Testis (tissue), 2 donors: ENCODE results near the gene LRP1B.

Experiments
- CTCF ChIP-seq, 3 experiments: fragments of 450-650 bp in 2 of 3; fragments of 200-600 bp in 1 of 3; sonication (generic) in 1 of 3; IDR thresholded peaks; one replicate each; pipeline ENCODE4 v1.5.1; 2016 to 2019; ENCODE audit warnings: antibody characterized with exemption in 3 of 3, mild to moderate bottlenecking in 2 of 3, moderate library complexity in 1 of 3
- POLR2A ChIP-seq: fragments of 450-650 bp; IDR thresholded peaks from one replicate; pipeline ENCODE4 v1.6.1; 2017; ENCODE audit warnings: antibody characterized with exemption, mild to moderate bottlenecking, moderate library complexity

DNA sequence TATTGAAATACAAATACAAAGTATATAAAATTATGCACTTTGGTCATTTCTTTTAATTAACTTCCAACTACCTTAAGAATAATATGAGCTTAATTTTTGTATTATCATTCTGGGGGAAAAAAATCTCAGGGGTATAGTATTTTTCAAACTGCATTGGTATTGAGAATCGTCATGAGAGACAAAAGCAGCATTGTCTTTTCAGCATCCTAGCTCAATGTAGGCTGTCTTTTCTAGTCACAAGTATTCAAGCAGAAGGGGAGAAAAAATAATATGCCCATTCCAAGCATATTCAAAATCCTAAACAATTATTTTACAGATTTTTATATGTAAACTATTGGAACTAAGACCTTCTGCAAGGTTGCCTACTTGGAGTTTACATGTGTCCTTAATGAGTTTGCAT is 693.3 kb downstream of the LRP1B start:
- TF ChIP-seq CTCF (IDR thresholded peaks at IDR 0.05) (no peak), POLR2A (no peak)
